Right atrium auricular region (tissue), 2 donors: ENCODE data around the gene NOP16. TPM values are rescaled to one million over a fixed set of nuclear protein-coding genes. Genes with fewer than 3 reads are reported as not detected.

ENCODE experiments used
- DNase-seq: peaks from one replicate; pipeline ENCODE4 v3.0.0-alpha.2; 2019; ENCODE audit warnings: low spot score
- H3K27ac ChIP-seq, 2 donors: fragments of 200-600 bp; sonication (generic); 1 replicate in 1 of 2; 2 replicates in 1 of 2; pipeline ENCODE4 v1.5.1; 2016 to 2019
- H3K27me3 ChIP-seq, 2 donors: fragments of 200-600 bp; sonication (generic); one replicate each; pipeline versions ENCODE4 v1.5.1 to v1.6.0; 2017 to 2019
- H3K36me3 ChIP-seq: fragments of 200-600 bp; sonication (generic); one replicate; pipeline ENCODE4 v1.5.1; 2016
- H3K4me1 ChIP-seq, 2 donors: fragments of 200-600 bp; sonication (generic); one replicate each; pipeline versions ENCODE4 v1.5.1 to v1.6.0; 2017 to 2019
- H3K4me3 ChIP-seq, 2 donors: fragments of 200-600 bp; sonication (generic); 1 replicate in 1 of 2; 2 replicates in 1 of 2; pipeline ENCODE4 v1.5.1; 2017 to 2019; ENCODE audit warnings: mild to moderate bottlenecking in 1 of 2, moderate library complexity in 1 of 2
- H3K9me3 ChIP-seq, 2 donors: fragments of 200-600 bp; sonication (generic); one replicate each; pipeline ENCODE4 v1.5.1; 2019
- total RNA-seq, 2 donors: library from RNA; depleted of rRNA; stranded (reverse); fragments of >200 nt; gene quantifications; one replicate each; pipeline ENCODE4 v1.1.0, GENCODE V29; 2016
- TF ChIP-seq, protein P1 (sequence below), 2 donors: fragments of 200-600 bp; sonication (generic); IDR thresholded peaks; one replicate each; pipeline ENCODE4 v1.5.1; 2019; ENCODE audit warnings: antibody characterized with exemption in 2 of 2

The NOP16 gene
- total RNA-seq: 10 to 100 TPM; 11.8 to 16.0 TPM

GRCh38 chr5:176388444-176389134 lies at the start of gene NOP16, which contains the start of gene HIGD2A:
Gene NOP16, minus strand, starts transcription at chr5:176388598. Its CDS starts 59 bp downstream, at chr5:176388539.
Gene HIGD2A, plus strand, starts transcription at chr5:176388751. Its CDS starts 69 bp downstream, at chr5:176388820.
- H3K9me3 ChIP-seq: no peaks in the 10 kb centered on the region
- H3K36me3 ChIP-seq: peaks cover 46% of the 10 kb centered on the region

GRCh38 chr5:176436656-176437055 lies 48.3 kb upstream of the NOP16 start:
- H3K27ac ChIP-seq: no peak overlapping the region

More at GRCh38 chr5:176388444-176389134, at the start of gene NOP16, which contains the start of gene HIGD2A:
- TF ChIP-seq, protein P1, sequence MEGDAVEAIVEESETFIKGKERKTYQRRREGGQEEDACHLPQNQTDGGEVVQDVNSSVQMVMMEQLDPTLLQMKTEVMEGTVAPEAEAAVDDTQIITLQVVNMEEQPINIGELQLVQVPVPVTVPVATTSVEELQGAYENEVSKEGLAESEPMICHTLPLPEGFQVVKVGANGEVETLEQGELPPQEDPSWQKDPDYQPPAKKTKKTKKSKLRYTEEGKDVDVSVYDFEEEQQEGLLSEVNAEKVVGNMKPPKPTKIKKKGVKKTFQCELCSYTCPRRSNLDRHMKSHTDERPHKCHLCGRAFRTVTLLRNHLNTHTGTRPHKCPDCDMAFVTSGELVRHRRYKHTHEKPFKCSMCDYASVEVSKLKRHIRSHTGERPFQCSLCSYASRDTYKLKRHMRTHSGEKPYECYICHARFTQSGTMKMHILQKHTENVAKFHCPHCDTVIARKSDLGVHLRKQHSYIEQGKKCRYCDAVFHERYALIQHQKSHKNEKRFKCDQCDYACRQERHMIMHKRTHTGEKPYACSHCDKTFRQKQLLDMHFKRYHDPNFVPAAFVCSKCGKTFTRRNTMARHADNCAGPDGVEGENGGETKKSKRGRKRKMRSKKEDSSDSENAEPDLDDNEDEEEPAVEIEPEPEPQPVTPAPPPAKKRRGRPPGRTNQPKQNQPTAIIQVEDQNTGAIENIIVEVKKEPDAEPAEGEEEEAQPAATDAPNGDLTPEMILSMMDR (IDR thresholded peaks at IDR 0.05): no peak
- peak within 1 kb of the TSS; percentile 79 to 89 for H3K4me3 ChIP-seq
- peak; percentile 99 for DNase-seq
- peak within 1 kb of the TSS; percentile 91 to 93 for H3K27ac ChIP-seq
- H3K4me1 ChIP-seq: peaks cover 0 to 32% of the 10 kb centered on the region in 2 donors
- no peaks in the 10 kb centered on the region for H3K27me3 ChIP-seq

GRCh38 chr5:176432707-176433106 lies 44.3 kb upstream of the NOP16 start:
- no peaks in the 10 kb centered on the region for H3K9me3 ChIP-seq
- DNase-seq: no peak
- no peak overlapping the region for H3K4me3 ChIP-seq

More at GRCh38 chr5:176436656-176437055, 48.3 kb upstream of the NOP16 start:
- TF ChIP-seq, protein P1 (IDR thresholded peaks at IDR 0.05): no peak
- Histone ChIP-seq H3K4me3 (no peak overlapping the region), H3K4me1 (no peaks in the 10 kb centered on the region), H3K27me3 (no peaks in the 10 kb centered on the region), H3K9me3 (no peaks in the 10 kb centered on the region), H3K36me3 (no peaks in the 10 kb centered on the region)
- DNase-seq: no peak

DNA sequence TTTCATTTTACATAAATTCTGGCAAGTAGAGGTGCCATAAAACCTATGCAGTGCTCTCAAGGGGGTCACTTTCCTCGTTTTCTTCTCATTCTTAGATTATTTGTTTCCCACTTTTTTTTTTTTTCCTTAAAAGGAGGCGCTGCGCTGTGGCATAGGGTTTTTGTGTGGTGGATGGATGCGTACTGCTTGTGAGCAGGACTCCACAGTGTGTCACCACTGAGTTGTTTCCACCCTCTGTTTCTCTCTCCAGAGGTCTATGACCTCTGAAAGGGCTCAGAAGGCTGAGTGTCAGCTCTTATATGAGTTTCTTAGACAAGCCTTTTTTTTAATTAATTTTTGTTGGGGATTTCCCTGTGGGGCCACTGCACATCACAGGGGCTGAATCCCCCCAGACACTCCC lies 41.6 kb upstream of the NOP16 start:
- no peak overlapping the region for H3K27ac ChIP-seq
- H3K27me3 ChIP-seq: no peaks in the 10 kb centered on the region
- H3K36me3 ChIP-seq: no peaks in the 10 kb centered on the region
- H3K4me3 ChIP-seq: no peak overlapping the region
- TF ChIP-seq, protein P1 (IDR thresholded peaks at IDR 0.05): no peak
- DNase-seq: no peak
- H3K4me1 ChIP-seq: no peaks in the 10 kb centered on the region
- no peaks in the 10 kb centered on the region for H3K9me3 ChIP-seq

More at GRCh38 chr5:176432707-176433106, 44.3 kb upstream of the NOP16 start:
- H3K27me3 ChIP-seq: no peaks in the 10 kb centered on the region
- no peaks in the 10 kb centered on the region for H3K4me1 ChIP-seq
- TF ChIP-seq, protein P1 (IDR thresholded peaks at IDR 0.05): no peak
- H3K27ac ChIP-seq: no peak overlapping the region
- no peaks in the 10 kb centered on the region for H3K36me3 ChIP-seq

- no peak for DNase-seq
These were observed 39.6 kb upstream of the NOP16 start for GRCh38 chr5:176427971-176428370.

More at GRCh38 chr5:176427971-176428370, 39.6 kb upstream of the NOP16 start:
- Histone ChIP-seq H3K9me3 (no peaks in the 10 kb centered on the region), H3K4me1 (no peaks in the 10 kb centered on the region), H3K36me3 (no peaks in the 10 kb centered on the region), H3K4me3 (no peak overlapping the region), H3K27ac (no peak overlapping the region), H3K27me3 (no peaks in the 10 kb centered on the region)
- TF ChIP-seq, protein P1 (IDR thresholded peaks at IDR 0.05): no peak
